DOHH2 (cell line): ENCODE measurements around the gene CIBAR2.

Experiments used
- H3F3A ChIP-seq: fragments of 200-600 bp; sonication (generic), shearing (Covaris generic); 2 replicates; pipeline ENCODE4 v1.6.0; 2016; ENCODE audit warnings: antibody characterized with exemption, mild to moderate bottlenecking; ENCODE audit not compliant: control insufficient read depth, insufficient read depth
- H3K27ac ChIP-seq: fragments of 200-600 bp; sonication (generic); 2 replicates; pipeline ENCODE4 v1.5.1; 2014; ENCODE audit warnings: low read depth, mild to moderate bottlenecking, low read length, moderate library complexity
- H3K27me3 ChIP-seq: fragments of 200-600 bp; sonication (generic); 2 replicates; pipeline ENCODE4 v1.6.1; 2014; ENCODE audit warnings: mild to moderate bottlenecking, low read length, mixed read lengths; ENCODE audit not compliant: control insufficient read depth
- H3K36me3 ChIP-seq: fragments of 200-600 bp; sonication (generic); 2 replicates; pipeline ENCODE4 v1.6.1; 2014; ENCODE audit warnings: mild to moderate bottlenecking, low read length, moderate library complexity, mixed read lengths; ENCODE audit not compliant: control insufficient read depth
- H3K4me1 ChIP-seq: fragments of 200-600 bp; sonication (generic); 2 replicates; pipeline ENCODE4 v1.6.1; 2014; ENCODE audit warnings: mild to moderate bottlenecking, low read length, mixed read lengths; ENCODE audit not compliant: control insufficient read depth
- H3K4me2 ChIP-seq: fragments of 200-600 bp; sonication (generic); 2 replicates; pipeline ENCODE4 v1.6.0; 2014; ENCODE audit warnings: mild to moderate bottlenecking, low read length, moderate library complexity
- H3K4me3 ChIP-seq: fragments of 200-600 bp; sonication (generic); 2 replicates; pipeline ENCODE4 v1.5.1; 2014; ENCODE audit warnings: mild to moderate bottlenecking, low read length, mixed read lengths
- H3K79me2 ChIP-seq: fragments of 200-600 bp; sonication (generic); 2 replicates; pipeline ENCODE4 v1.6.1; 2014; ENCODE audit warnings: mild to moderate bottlenecking, low read length, mixed read lengths; ENCODE audit not compliant: control insufficient read depth
- H3K9me2 ChIP-seq: fragments of 200-600 bp; sonication (generic); replicated peaks from 2 replicates; pipeline ENCODE4 v1.6.1; 2014; ENCODE audit warnings: mild to moderate bottlenecking, low read length, mixed read lengths; ENCODE audit not compliant: control insufficient read depth
- H3K9me3 ChIP-seq: fragments of 200-600 bp; sonication (generic); 2 replicates; pipeline ENCODE4 v1.6.1; 2014; ENCODE audit warnings: antibody characterized with exemption, low read length, mixed read lengths; ENCODE audit not compliant: control insufficient read depth, insufficient read depth
- H4K20me1 ChIP-seq: fragments of 200-600 bp; sonication (generic); 2 replicates; pipeline ENCODE4 v1.6.0; 2014; ENCODE audit warnings: low read depth, mild to moderate bottlenecking, antibody characterized with exemption, low read length, moderate library complexity; ENCODE audit not compliant: control insufficient read depth, insufficient read depth
- EZH2phosphoT487 ChIP-seq: fragments of 200-600 bp; sonication (generic); IDR thresholded peaks from 2 replicates; pipeline ENCODE4 v1.6.1; 2017; ENCODE audit warnings: borderline replicate concordance, mild to moderate bottlenecking, antibody characterized with exemption, low read length, moderate library complexity, mixed read lengths
- TF ChIP-seq, protein P1 (sequence below): fragments of 200-600 bp; sonication (generic); IDR thresholded peaks from one replicate; pipeline ENCODE4 v1.5.1; 2014; ENCODE audit warnings: antibody characterized with exemption, mild to moderate bottlenecking, low read depth, low read length; ENCODE audit not compliant: poor library complexity, severe bottlenecking

Gene CIBAR2

DNA sequence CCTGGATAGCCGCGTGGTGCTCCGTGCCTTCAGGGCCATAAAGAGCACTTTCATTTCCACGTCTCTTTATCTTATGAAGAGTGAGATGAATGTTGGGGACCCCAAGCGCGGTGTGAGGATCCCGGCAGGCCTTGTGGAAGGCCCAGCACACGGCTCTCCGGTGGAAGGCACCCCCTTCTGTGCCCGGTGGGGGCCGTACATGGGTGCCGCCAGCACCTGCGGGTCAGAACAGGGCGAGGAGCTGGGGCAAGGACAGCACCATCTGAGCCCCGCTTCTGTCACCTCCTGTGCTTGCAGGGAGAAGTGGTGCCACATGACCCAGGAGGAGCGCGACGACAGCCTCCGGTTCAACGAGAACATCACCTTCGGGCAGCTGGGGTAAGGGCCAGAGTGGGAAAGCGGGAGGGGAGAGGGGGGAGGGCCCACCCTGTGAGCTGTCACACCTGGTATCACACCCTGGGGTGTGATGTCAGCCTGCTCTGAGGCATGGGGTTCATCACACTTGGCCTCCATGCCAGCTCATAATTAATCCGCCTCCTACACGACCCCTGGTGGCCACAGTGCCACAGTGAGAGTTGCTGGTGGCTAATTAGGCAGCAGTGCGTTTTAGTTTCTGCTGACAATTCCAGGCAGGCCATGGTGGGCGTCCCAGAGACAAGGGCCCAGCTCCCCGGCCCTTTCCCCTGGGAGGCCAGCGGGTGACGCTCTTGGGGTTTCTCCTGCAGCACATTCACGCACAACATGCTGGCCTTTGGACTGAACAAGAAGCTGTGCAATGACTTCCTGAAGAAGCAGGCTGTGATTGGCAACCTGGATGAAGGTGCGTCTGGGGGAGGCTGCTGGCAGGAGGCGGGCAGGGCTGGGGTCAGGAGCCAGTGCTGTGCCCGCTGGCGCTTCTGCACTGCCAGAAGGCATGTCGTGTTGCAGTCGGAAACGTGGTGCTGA, 25.7 kb downstream of the CIBAR2 start:
- H3F3A ChIP-seq, result no peaks in the 10 kb centered on the region
- H3K27me3 ChIP-seq, result peaks cover 19% of the 10 kb centered on the region
- H3K4me1 ChIP-seq, result peaks cover 15% of the 10 kb centered on the region
- no peak overlapping the region for H3K27ac ChIP-seq
- H3K9me3 ChIP-seq, result no peaks in the 10 kb centered on the region
- TF ChIP-seq, protein P1, sequence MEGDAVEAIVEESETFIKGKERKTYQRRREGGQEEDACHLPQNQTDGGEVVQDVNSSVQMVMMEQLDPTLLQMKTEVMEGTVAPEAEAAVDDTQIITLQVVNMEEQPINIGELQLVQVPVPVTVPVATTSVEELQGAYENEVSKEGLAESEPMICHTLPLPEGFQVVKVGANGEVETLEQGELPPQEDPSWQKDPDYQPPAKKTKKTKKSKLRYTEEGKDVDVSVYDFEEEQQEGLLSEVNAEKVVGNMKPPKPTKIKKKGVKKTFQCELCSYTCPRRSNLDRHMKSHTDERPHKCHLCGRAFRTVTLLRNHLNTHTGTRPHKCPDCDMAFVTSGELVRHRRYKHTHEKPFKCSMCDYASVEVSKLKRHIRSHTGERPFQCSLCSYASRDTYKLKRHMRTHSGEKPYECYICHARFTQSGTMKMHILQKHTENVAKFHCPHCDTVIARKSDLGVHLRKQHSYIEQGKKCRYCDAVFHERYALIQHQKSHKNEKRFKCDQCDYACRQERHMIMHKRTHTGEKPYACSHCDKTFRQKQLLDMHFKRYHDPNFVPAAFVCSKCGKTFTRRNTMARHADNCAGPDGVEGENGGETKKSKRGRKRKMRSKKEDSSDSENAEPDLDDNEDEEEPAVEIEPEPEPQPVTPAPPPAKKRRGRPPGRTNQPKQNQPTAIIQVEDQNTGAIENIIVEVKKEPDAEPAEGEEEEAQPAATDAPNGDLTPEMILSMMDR, result peak; percentile 88
- TF ChIP-seq EZH2phosphoT487, result no peak
- no peaks in the 10 kb centered on the region for H3K36me3 ChIP-seq
- no peaks in the 10 kb centered on the region for H4K20me1 ChIP-seq
- H3K9me2 ChIP-seq, result no peaks in the 10 kb centered on the region
- H3K79me2 ChIP-seq, result no peaks in the 10 kb centered on the region
- H3K4me2 ChIP-seq, result no peak overlapping the region
- H3K4me3 ChIP-seq, result no peak overlapping the region

DNA sequence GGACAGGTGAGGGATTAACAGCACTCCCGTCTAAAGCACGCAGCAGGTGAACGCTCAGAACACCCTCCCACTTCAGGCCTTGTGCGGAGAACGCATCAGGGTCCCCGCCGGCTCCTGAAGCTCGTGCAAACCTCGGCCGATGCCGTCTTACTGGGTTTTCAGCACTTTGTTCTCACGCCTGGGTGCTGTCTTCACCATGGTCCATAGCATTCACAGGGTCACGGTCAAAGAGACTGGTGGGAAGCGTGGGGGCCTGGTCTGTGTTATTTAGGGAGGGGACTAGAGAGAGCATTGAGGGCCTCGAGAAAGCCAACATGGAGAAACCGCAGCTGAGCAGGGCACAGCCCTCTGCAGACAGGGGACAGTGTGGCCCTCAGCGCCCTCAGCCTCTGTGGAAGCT, 26.6 kb downstream of the CIBAR2 start:
- no peak overlapping the region for H3K4me3 ChIP-seq
- no peak for TF ChIP-seq EZH2phosphoT487
- TF ChIP-seq, protein P1, result no peak
- H3K9me2 ChIP-seq, result no peaks in the 10 kb centered on the region
- no peak overlapping the region for H3K4me2 ChIP-seq
- H3K27ac ChIP-seq, result no peak overlapping the region
- no peaks in the 10 kb centered on the region for H3K79me2 ChIP-seq
- H3F3A ChIP-seq, result no peaks in the 10 kb centered on the region
- no peaks in the 10 kb centered on the region for H3K9me3 ChIP-seq
- peaks cover 15% of the 10 kb centered on the region for H3K4me1 ChIP-seq
- H4K20me1 ChIP-seq, result no peaks in the 10 kb centered on the region
- H3K36me3 ChIP-seq, result no peaks in the 10 kb centered on the region
- H3K27me3 ChIP-seq, result peaks cover 19% of the 10 kb centered on the region

DNA sequence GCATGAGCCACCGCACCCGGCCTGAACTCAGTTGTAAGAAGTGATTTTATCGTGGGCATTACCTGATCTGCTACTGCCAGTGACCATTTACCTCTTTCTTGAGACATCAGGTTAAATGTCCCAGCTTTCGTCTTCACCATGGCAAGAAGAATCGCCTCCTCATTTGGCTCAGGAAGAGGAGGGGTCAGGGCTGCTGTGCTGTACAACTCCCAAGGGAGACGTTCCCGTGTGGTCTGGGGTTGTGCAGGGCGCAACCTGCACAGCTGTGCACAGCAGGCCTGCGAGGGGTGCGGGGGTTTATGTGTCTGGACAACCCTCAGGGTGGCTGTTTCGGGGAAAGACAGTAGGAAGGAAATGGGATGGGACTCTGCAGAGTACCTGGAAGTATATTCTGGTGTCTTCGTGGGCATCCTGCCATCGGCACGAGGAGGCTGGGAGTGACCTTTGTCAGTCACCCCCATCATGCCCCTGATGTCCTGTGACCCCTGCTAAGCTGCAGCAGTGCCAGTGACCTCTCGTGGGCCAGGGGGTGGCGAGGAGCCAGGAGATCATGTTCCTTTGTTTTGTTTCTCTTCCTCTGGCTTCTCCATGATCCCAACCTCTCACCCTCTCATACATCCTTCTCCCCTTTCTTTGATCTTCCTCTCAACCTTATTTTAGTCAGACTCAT, 27.3 kb downstream of the CIBAR2 start:
- TF ChIP-seq EZH2phosphoT487, result no peak
- TF ChIP-seq, protein P1, result no peak
- no peaks in the 10 kb centered on the region for H3K9me3 ChIP-seq
- no peaks in the 10 kb centered on the region for H4K20me1 ChIP-seq
- no peaks in the 10 kb centered on the region for H3F3A ChIP-seq
- peaks cover 15% of the 10 kb centered on the region for H3K4me1 ChIP-seq
- H3K4me2 ChIP-seq, result no peak overlapping the region
- peaks cover 19% of the 10 kb centered on the region for H3K27me3 ChIP-seq
- no peaks in the 10 kb centered on the region for H3K79me2 ChIP-seq
- no peak overlapping the region for H3K4me3 ChIP-seq
- H3K27ac ChIP-seq, result no peak overlapping the region
- H3K36me3 ChIP-seq, result no peaks in the 10 kb centered on the region
- H3K9me2 ChIP-seq, result no peaks in the 10 kb centered on the region
